ENCODE measurements around the gene PRKAR2A. TPM values are rescaled to one million over a fixed set of nuclear protein-coding genes. Genes with fewer than 3 reads are reported as not detected.
A peak's percentile ranks its signal among the peaks of the same experiment; 100 is the strongest.

Gene PRKAR2A
- total and polyA plus RNA-seq, 9 of the 15 experiments (the other 6 are each of a cell fraction or from before 2014, with no cell fraction given) = 15.9 to 84.5 (median 37.6) TPM

GRCh38 chr3:48707157-48707556, 140.5 kb downstream of the PRKAR2A start:
- ATAC-seq (no peak), DNase-seq (ENCODE audit: extremely low read depth in 1 of 4, low spot score in 3 of 4) (no peak), FAIRE-seq (peak; percentile 19)
- intact Hi-C loops (cut with micrococcal nuclease) (no loop called here), in situ Hi-C loops (cut with MboI) (no loop called here)
- Histone ChIP-seq H3K4me2 (ENCODE audit: insufficient read depth, low read length) (no peak overlapping the region), H3K9me3 (replicated peaks; ENCODE audit: control insufficient read depth, insufficient read depth, low read depth, low read length) (no peaks in the 10 kb centered on the region), H2AFZ (ENCODE audit: low read depth, low read length) (no peak overlapping the region), H3K9me1 (ENCODE audit: control insufficient read depth, insufficient read depth, low read length) (no peaks in the 10 kb centered on the region), H3K9ac (ENCODE audit: insufficient read depth in 1 of 2, low read depth in 2 of 2, low read length in 2 of 2) (no peak overlapping the region), H4K20me1 (replicated peaks; ENCODE audit: control insufficient read depth, insufficient read depth, low read length) (peaks cover 6% of the 10 kb centered on the region; the same call in 1 of the 2 replicates), H3K27ac (ENCODE audit: extremely low read depth, low read depth, low read length) (no peak overlapping the region), H3K27me3 (ENCODE audit: control insufficient read depth in 2 of 2, insufficient read depth in 2 of 2, low read length in 2 of 2) (no peaks in the 10 kb centered on the region), H3K36me3 (ENCODE audit: control insufficient read depth, insufficient read depth, low read length) (peaks cover 55% of the 10 kb centered on the region; the same call in 2 of the 3 replicates), H3K4me1 (replicated peaks in 1 of 2; ENCODE audit: control insufficient read depth in 2 of 2, insufficient read depth in 2 of 2, low read length in 2 of 2) (no peaks in the 10 kb centered on the region; a peak in 1 of 5 replicates), H3K4me3 (no peak overlapping the region), H3K79me2 (ENCODE audit: control insufficient read depth, insufficient read depth, low read length) (peaks cover 88% of the 10 kb centered on the region)
- POLR2A ChIA-PET = interaction anchor here (0.8 to 2.8 kb wide), 7 partner anchors 9 to 243 kb away, joined by 3 to 13 read pairs (median 5); partner anchors contain the start of genes ARIH2 and IP6K2
- TF ChIP-seq ZBTB7A (IDR thresholded peaks at IDR 0.05; ENCODE audit: borderline replicate concordance, control insufficient read depth, low read depth, low read length) (no peak), MTA3 (IDR thresholded peaks at IDR 0.05; ENCODE audit: borderline replicate concordance) (no peak), BRCA1 (IDR thresholded peaks at IDR 0.05) (no peak), BRCA1 (CRISPR knock-in tag; IDR thresholded peaks at IDR 0.05) (no peak)
- TF ChIP-seq, protein P1, sequence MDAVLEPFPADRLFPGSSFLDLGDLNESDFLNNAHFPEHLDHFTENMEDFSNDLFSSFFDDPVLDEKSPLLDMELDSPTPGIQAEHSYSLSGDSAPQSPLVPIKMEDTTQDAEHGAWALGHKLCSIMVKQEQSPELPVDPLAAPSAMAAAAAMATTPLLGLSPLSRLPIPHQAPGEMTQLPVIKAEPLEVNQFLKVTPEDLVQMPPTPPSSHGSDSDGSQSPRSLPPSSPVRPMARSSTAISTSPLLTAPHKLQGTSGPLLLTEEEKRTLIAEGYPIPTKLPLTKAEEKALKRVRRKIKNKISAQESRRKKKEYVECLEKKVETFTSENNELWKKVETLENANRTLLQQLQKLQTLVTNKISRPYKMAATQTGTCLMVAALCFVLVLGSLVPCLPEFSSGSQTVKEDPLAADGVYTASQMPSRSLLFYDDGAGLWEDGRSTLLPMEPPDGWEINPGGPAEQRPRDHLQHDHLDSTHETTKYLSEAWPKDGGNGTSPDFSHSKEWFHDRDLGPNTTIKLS (IDR thresholded peaks at IDR 0.05; ENCODE audit: borderline replicate concordance, low read depth) = no peak
- no TSS peak for BruUV-seq (replicated peaks)
- 89% methylated on average over 4 of the region's 5 CpGs for WGBS (ENCODE audit: insufficient coverage, low coverage, missing lambda C conversion rate)
- CTCF ChIA-PET (ENCODE audit: low intra/inter-chr PET ratio) = no interaction called here

Data from K562 (cell line).